Left renal pelvis (tissue), 4 donors: Measurements from ENCODE around the gene EHD3. TPM values are rescaled to one million over a fixed set of nuclear protein-coding genes. Genes with fewer than 3 reads are reported as not detected.
"Not testable (repeated sequence)": the region's sequence is repeated elsewhere in the genome, so short reads cannot be mapped to it uniquely, and the experiment has no call there.

ENCODE experiments used
- DNase-seq, 4 donors: peaks; one replicate each; pipeline ENCODE4 v3.0.0-alpha.2; 2013; ENCODE audit warnings: low read depth in 4 of 4, low spot score in 3 of 4
- polyA plus RNA-seq, 4 donors: library from polyadenylated mRNA; unstranded; fragments of 120-200 nt; gene quantifications; one replicate each; pipeline ENCODE4 v1.2.1, GENCODE V29; 2013; ENCODE audit not compliant: insufficient read length in 4 of 4

The EHD3 gene
- polyA plus RNA-seq, 4 donors, result 9.8 to 30.5 (median 24.6) TPM

DNA sequence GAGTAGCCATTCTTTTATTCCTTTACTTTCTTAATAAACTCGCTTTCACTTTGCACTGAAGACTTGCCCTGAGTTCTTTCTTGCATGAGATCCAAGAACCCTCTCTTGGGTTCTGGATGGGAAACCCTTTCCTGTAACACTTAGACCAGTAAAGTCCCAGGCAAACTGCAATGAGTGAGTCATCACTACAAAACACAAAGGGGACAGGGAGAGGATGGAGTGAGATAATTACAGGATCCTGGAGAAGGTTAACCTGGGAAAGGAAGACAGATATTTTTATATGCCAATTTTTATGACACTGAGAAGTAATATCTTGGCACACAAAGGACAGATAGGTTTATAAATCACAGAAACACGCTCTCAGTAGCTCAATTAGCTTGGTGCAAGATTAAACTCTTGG, 48.7 kb downstream of the EHD3 start:
- DNase-seq, result no peak

DNA sequence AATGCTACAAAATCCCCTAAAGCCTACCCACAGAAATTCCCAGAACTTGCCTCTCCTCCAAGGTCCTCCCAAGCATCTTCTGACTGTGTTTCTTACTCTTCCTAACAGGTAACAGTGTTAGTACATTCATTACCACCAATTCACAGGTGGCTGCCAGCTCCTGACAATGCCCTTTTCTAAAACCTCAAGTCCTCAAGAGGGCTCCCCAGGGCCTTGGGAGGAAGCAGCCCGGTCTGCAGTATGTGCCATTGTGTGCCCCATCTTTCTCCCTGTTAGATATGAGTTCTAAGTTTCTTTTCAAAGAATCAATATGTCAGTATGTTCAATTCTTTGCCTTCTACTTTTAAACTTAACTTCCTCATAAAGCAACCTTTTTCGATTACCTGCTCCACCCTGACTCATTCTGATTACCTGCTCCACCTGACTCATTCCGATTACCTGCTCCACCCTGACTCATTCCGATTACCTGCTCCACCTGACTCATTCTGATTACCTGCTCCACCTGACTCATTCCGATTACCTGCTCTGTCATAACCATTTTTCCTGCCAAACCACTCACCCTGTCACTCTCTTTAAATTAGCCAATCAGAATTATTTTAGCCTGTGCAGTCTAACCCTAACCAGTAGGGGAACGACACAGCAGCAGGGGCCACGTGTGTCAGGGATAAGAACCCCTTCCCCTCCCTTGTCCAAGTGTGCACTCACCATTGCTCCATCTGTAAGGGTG, 49.4 kb downstream of the EHD3 start:
- not testable (repeated sequence) for DNase-seq

DNA sequence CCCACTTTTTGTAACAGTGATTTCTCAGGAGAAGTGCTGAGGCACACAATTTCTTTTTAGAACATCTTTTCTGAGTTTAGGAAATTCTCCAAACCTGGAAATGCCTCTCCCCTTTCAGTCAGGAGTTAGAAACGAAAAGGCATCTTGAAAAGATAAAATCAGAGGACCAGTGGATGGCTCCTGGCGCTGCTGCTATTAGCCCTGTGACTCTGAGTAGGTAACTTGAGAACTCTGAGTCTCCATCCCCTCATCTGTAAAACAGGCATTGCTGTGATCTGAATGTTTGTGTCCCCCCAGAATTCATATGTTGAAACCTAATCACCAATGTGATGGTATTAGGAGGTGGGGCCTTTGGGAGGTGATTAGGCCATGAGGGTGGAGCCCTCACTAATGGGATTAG, 50.2 kb downstream of the EHD3 start:
- DNase-seq, result no peak

DNA sequence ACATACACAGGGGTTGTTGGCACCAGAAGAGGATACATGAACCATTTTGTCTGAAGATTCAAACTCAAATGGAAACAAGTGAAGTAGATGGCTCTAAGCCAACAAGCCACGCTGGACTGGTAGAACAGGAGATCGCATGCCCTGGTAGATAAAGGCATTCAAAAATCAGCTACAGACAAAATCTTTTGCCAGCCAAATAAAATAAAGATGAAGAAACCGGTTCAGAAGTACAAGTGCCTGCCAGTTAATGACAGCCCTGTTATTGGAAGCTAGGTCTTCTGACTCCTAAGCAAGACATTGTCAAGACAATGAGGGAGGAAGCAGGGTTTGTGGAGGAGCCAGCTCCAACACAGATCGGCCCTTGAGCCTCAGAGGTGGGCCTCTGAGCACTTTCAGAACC, 52.3 kb downstream of the EHD3 start:
- no peak for DNase-seq

DNA sequence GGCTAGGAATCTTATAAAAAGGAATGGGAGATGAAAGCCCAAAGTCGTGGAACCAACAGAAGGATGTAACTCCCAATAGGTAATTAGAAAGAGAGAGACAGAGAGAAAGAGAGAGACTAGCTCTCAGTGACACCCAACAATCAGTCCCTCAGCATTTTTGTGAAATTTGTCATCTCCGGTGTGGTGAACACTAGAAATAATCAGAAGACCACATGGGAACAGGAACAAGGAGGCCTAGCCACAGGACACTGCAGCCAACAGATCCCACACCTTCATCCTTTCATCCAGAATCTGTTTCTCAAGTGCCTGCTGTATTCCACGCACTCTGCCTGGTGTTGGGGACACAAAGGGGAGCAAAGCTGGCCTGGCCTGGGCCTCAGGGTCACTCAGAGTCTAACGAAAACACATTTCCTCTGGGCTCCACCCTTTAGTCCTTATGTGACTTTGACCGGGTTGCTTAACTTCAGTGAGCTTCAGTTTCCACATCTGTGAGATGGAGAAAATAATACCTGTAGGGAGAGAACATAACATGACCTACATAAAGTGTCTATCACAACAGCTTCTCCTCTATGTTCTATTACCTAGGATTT, 53.1 kb downstream of the EHD3 start:
- no peak for DNase-seq

DNA sequence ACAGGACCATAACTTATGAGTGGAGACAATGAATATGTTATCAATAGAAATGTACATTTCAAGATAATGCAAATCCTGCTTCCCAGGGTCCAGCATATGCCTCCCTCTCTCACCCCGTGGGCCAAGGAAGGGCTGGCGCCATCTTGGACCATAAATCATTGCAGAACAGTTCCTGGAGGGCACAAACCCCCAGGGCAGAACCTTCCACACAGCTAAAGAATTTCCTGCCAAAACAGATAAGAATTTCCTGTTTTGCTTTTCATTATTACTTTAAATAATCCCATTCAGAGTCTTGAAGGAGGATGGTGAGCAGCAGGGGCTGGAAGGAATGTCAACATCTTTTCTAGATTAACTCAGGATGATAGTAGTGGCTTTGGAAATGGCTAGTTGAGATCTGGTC, 53.7 kb downstream of the EHD3 start:
- no peak for DNase-seq

DNA sequence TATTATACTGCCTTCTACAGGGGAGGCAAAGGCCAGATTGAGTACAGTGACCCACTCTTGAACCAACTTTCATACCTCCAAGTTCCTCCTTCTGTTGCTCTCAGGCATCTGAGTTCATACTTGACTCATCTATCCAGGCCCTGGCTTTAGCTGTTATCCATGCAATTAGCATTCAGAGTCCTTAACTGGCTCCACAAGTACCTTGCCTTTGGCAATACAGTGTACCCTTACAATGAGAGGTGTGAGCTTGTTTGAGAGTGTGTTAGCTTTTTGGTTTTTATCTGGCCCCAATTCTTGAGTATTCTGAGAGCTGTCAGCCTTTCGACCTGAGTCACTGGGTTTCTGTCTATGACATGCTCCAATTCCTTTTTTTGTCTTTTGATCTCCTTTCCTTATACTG, 60.2 kb downstream of the EHD3 start:
- DNase-seq, result no peak

GRCh38 chr2:31296641-31297287, 62.8 kb downstream of the EHD3 start:
- no peak for DNase-seq

DNA sequence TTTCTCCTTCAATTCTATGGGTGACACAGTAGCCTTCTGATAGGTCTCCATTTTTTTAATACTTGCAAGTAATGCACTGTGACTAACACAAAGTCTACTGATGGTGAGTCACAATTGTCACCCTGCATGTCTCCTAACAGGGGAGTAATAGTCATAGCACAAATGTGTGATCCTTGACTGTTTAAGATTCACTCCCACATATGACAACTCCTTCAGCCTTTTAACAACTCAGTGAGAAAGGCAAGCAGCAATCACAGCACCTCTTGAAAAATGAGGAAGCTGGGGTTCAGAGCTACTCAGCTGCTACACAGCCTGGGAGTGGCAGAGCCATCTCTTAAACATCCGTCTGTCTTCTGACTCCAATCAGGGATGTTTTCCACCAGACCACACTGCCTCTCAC, 63.8 kb downstream of the EHD3 start:
- no peak for DNase-seq

DNA sequence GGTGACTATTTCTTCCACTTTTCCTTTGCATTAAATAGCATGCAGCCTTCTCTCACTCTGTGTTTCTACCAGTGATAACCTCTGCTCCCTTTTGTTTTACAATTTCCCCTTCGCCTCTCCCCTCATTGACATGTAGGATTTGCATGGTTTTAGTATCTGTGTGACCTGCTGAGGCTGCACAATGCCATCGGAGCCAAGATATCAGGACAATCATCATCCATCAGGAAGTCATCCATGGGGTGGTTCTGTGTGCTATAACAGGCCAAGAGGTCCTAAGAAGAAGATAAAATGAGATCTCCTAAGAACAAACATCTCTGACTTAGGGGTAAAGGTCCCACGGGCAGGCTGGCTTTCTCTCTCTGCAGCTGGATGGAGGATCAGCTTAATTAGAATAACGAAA, 65.6 kb downstream of the EHD3 start:
- DNase-seq, result no peak

- DNase-seq, result no peak
Measured at GRCh38 chr2:31300309-31300708, 66.4 kb downstream of the EHD3 start.

DNA sequence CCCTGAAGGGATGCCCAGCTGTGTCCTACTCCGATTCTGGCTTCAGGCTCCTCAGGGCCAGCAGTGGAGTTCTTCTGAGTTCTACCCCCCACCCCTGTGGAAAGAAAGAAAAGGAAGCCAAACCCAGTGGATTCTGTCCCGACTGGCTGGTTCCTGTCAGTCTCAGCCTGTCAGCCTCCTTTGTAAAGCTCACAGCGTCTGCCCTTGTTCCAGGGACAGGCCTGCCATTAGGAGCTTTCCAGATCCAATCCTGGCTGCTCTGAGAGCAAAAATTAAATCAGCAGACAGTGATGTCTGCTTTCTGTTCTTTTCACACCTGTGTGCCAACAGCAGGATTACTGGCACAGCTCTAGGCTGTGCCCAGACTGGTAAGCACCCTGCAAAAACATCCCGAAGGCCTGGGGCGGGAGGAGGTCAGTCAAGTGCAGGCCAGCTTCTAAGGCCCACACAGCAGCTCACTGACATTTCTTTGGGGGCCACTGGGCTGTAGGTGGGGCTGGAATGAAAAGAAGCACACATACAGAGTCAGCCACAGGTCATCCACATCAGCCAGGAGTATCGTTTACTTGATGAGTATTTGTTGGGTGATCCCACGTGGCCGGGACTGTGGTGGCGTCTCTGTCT, 69.1 kb downstream of the EHD3 start:
- DNase-seq, result no peak

DNA sequence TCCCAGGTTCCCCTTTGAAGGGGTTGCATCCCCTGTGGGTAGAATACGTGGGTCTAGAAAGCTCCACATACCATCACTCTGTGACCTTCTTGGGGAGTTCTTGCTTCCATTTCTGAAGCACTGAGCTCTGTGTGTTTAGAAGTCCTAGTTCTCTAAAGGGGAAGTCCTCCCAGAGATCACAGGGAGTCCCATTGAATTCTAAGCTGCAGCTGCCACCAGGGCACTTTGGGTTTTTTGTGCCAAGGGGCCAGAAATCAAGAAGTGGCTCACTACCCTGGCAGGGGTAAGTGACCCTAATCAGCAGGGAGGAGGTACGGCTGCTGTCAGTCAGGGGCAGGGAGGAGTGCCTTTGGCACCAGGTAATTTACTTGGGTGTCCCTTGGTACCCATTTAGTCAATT, 70.9 kb downstream of the EHD3 start:
- no peak for DNase-seq

- no peak for DNase-seq
Measured at GRCh38 chr2:31312898-31313297, 78.9 kb downstream of the EHD3 start.

DNA sequence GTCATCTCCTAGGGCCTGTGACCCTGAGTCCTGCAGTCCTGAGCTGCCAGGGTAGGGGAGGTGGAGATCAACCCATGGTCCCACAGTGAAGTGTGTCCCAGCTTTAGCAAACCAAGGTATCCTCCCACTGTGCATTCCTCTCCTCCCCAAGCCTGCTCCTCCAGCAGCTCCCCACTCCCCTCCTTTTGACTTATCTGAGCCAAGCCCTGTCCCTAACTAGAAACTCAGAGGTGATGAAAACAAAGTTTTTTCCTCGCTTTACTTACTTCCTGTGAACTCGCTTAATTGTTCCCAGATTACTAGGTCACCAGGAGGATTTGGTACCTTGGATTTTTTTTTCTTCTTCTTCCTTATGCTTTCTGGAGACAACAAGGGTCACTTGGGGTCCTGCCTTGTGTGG, 80.8 kb downstream of the EHD3 start:
- DNase-seq, result no peak

DNA sequence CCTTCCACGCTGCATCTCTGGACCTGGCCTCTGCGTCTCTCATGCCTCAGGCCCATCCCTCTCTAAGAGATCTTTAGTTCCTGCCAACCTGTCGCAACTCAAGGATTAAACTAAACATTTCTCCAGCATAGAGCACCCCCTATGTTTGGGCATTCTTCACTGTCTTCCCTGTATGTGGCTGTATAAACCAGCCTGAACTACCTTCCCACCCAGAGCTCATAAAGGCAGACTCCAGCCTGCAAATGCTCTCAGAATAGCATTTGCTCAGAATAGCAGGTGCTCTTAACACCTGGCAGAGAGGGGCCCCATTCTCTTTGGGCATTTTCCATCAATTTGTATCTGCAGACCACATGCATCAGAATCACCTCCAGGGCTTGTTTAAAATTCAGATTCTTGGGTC, 83.4 kb downstream of the EHD3 start:
- DNase-seq, result no peak

GRCh38 chr2:31318361-31319336, 84.7 kb downstream of the EHD3 start:
- no peak for DNase-seq
